IgD-negative memory B cell (primary cell): Measurements from ENCODE around the gene CCNB3. TPM values are rescaled to one million over a fixed set of nuclear protein-coding genes. Genes with fewer than 3 reads are reported as not detected.

Experiments
- H3K27ac Mint-ChIP-seq, 3 donors: one replicate each; pipeline ENCODE4 v1.8.0; 2020 to 2022; ENCODE audit warnings: mild to moderate bottlenecking in 3 of 3, mixed read lengths in 3 of 3, moderate library complexity in 1 of 3
- H3K27me3 Mint-ChIP-seq: one replicate; pipeline ENCODE4 v1.8.0; 2021; ENCODE audit warnings: mixed read lengths
- H3K36me3 Mint-ChIP-seq: one replicate; pipeline ENCODE4 v1.8.0; 2020; ENCODE audit warnings: mild to moderate bottlenecking, mixed read lengths
- H3K4me1 Mint-ChIP-seq, 3 donors: one replicate each; pipeline ENCODE4 v1.8.0; 2020 to 2022; ENCODE audit warnings: mixed read lengths in 3 of 3, mild to moderate bottlenecking in 1 of 3
- H3K4me3 Mint-ChIP-seq, 4 donors: one replicate each; pipeline ENCODE4 v1.8.0; 2020 to 2022; ENCODE audit warnings: mild to moderate bottlenecking in 4 of 4, mixed read lengths in 4 of 4, moderate library complexity in 3 of 4
- H3K9me3 Mint-ChIP-seq, 3 donors: one replicate each; pipeline ENCODE4 v1.8.0; 2020 to 2021; ENCODE audit warnings: mixed read lengths in 3 of 3, mild to moderate bottlenecking in 1 of 3
- polyA plus RNA-seq: library from polyadenylated mRNA; unstranded; fragments of 300-500 nt; fragmentation: Illumina TruSeq; gene quantifications from one replicate; pipeline ENCODE4 v1.2.3, GENCODE V29; 2021

The CCNB3 gene
- 0.06 TPM for polyA plus RNA-seq

GRCh38 chrX:50204364-50204899, at the start of gene CCNB3:
TSS of gene CCNB3 (plus strand) at chrX:50204765. CDS start at chrX:50285164, 80,399 bp downstream.
- H3K27ac Mint-ChIP-seq, result peak within 1 kb of the TSS; percentile 83 to 92 (median 84)
- peaks cover 2% of the 10 kb centered on the region for H3K36me3 Mint-ChIP-seq
- peaks cover 0 to 1% (median 0%) of the 10 kb centered on the region in 3 donors for H3K9me3 Mint-ChIP-seq

GRCh38 chrX:50157545-50158135, 46.9 kb upstream of the CCNB3 start:
- Mint-ChIP-seq H3K4me1 (peaks cover 0 to 2% (median 0%) of the 10 kb centered on the region in 3 donors), H3K9me3 (peaks cover 0 to 2% (median 0%) of the 10 kb centered on the region in 3 donors), H3K27me3 (peaks cover 1% of the 10 kb centered on the region), H3K36me3 (no peaks in the 10 kb centered on the region), H3K27ac (no peak overlapping the region), H3K4me3 (no peak overlapping the region)

More at GRCh38 chrX:50204364-50204899, at the start of gene CCNB3:
- H3K4me1 Mint-ChIP-seq, result peaks cover 6 to 8% (median 6%) of the 10 kb centered on the region in 3 donors
- H3K4me3 Mint-ChIP-seq, result peak within 1 kb of the TSS; percentile 76 to 91 (median 86)
- H3K27me3 Mint-ChIP-seq, result peaks cover 2% of the 10 kb centered on the region

- Mint-ChIP-seq H3K27me3 (no peaks in the 10 kb centered on the region), H3K4me1 (peaks cover 0 to 2% (median 0%) of the 10 kb centered on the region in 3 donors), H3K9me3 (peaks cover 0 to 2% (median 0%) of the 10 kb centered on the region in 3 donors), H3K27ac (no peak overlapping the region), H3K36me3 (no peaks in the 10 kb centered on the region), H3K4me3 (no peak overlapping the region)
These were observed 46.0 kb upstream of the CCNB3 start for GRCh38 chrX:50158593-50158992.

- Mint-ChIP-seq H3K9me3 (no peaks in the 10 kb centered on the region), H3K27me3 (no peaks in the 10 kb centered on the region), H3K36me3 (no peaks in the 10 kb centered on the region), H3K4me1 (peaks cover 0 to 2% (median 0%) of the 10 kb centered on the region in 3 donors), H3K4me3 (no peak overlapping the region), H3K27ac (no peak overlapping the region)
These were observed 43.4 kb upstream of the CCNB3 start for GRCh38 chrX:50161127-50161526.

GRCh38 chrX:50165727-50166126, 38.8 kb upstream of the CCNB3 start:
- Mint-ChIP-seq H3K9me3 (peaks cover 0 to 1% (median 0%) of the 10 kb centered on the region in 3 donors), H3K27me3 (no peaks in the 10 kb centered on the region), H3K4me1 (peaks cover 0 to 1% (median 0%) of the 10 kb centered on the region in 3 donors), H3K27ac (no peak overlapping the region), H3K4me3 (no peak overlapping the region), H3K36me3 (no peaks in the 10 kb centered on the region)

GRCh38 chrX:50167366-50167765, 37.2 kb upstream of the CCNB3 start:
- H3K4me1 Mint-ChIP-seq, result peaks cover 0 to 1% (median 0%) of the 10 kb centered on the region in 3 donors
- H3K27me3 Mint-ChIP-seq, result no peaks in the 10 kb centered on the region
- H3K4me3 Mint-ChIP-seq, result no peak overlapping the region
- H3K27ac Mint-ChIP-seq, result no peak overlapping the region
- peaks cover 0 to 2% (median 0%) of the 10 kb centered on the region in 3 donors for H3K9me3 Mint-ChIP-seq
- H3K36me3 Mint-ChIP-seq, result no peaks in the 10 kb centered on the region

GRCh38 chrX:50168241-50168687, 36.3 kb upstream of the CCNB3 start:
- peaks cover 0 to 2% (median 0%) of the 10 kb centered on the region in 3 donors for H3K9me3 Mint-ChIP-seq
- H3K27me3 Mint-ChIP-seq, result peaks cover 2% of the 10 kb centered on the region
- peaks cover 0 to 1% (median 0%) of the 10 kb centered on the region in 3 donors for H3K4me1 Mint-ChIP-seq
- no peak overlapping the region for H3K4me3 Mint-ChIP-seq
- no peaks in the 10 kb centered on the region for H3K36me3 Mint-ChIP-seq
- H3K27ac Mint-ChIP-seq, result peak overlapping the region in 1 of 3 donors; percentile 39

GRCh38 chrX:50169717-50170116, 34.8 kb upstream of the CCNB3 start:
- no peak overlapping the region for H3K4me3 Mint-ChIP-seq
- H3K9me3 Mint-ChIP-seq, result peaks cover 0 to 2% (median 0%) of the 10 kb centered on the region in 3 donors
- H3K4me1 Mint-ChIP-seq, result peaks cover 0 to 1% (median 0%) of the 10 kb centered on the region in 3 donors
- no peak overlapping the region for H3K27ac Mint-ChIP-seq
- peaks cover 4% of the 10 kb centered on the region for H3K27me3 Mint-ChIP-seq
- H3K36me3 Mint-ChIP-seq, result no peaks in the 10 kb centered on the region

GRCh38 chrX:50180073-50180940, 24.3 kb upstream of the CCNB3 start:
- peaks cover 4% of the 10 kb centered on the region for H3K27me3 Mint-ChIP-seq
- H3K4me3 Mint-ChIP-seq, result peak overlapping the region in 1 of 4 donors; percentile 10
- H3K36me3 Mint-ChIP-seq, result no peaks in the 10 kb centered on the region
- H3K9me3 Mint-ChIP-seq, result peaks cover 0 to 2% (median 0%) of the 10 kb centered on the region in 3 donors
- H3K4me1 Mint-ChIP-seq, result peaks cover 0 to 1% (median 0%) of the 10 kb centered on the region in 3 donors
- no peak overlapping the region for H3K27ac Mint-ChIP-seq

- H3K27me3 Mint-ChIP-seq, result no peaks in the 10 kb centered on the region
- H3K4me1 Mint-ChIP-seq, result peaks cover 0 to 1% (median 0%) of the 10 kb centered on the region in 3 donors
- H3K36me3 Mint-ChIP-seq, result no peaks in the 10 kb centered on the region
- H3K4me3 Mint-ChIP-seq, result no peak overlapping the region
- H3K27ac Mint-ChIP-seq, result no peak overlapping the region
- no peaks in the 10 kb centered on the region for H3K9me3 Mint-ChIP-seq
These were observed 20.7 kb upstream of the CCNB3 start for GRCh38 chrX:50183891-50184290.

- Mint-ChIP-seq H3K27me3 (peaks cover 1% of the 10 kb centered on the region), H3K4me1 (no peaks in the 10 kb centered on the region), H3K4me3 (no peak overlapping the region), H3K9me3 (no peaks in the 10 kb centered on the region), H3K27ac (no peak overlapping the region), H3K36me3 (no peaks in the 10 kb centered on the region)
These were observed 15.5 kb upstream of the CCNB3 start for GRCh38 chrX:50188859-50189600.

GRCh38 chrX:50198348-50198747, 6.2 kb upstream of the CCNB3 start:
- no peaks in the 10 kb centered on the region for H3K4me1 Mint-ChIP-seq
- H3K27ac Mint-ChIP-seq, result no peak overlapping the region
- H3K4me3 Mint-ChIP-seq, result no peak overlapping the region
- peaks cover 2% of the 10 kb centered on the region for H3K36me3 Mint-ChIP-seq
- no peaks in the 10 kb centered on the region for H3K27me3 Mint-ChIP-seq
- no peaks in the 10 kb centered on the region for H3K9me3 Mint-ChIP-seq

GRCh38 chrX:50200907-50201306, 3.7 kb upstream of the CCNB3 start, which contains the start of gene AKAP4:
TSS of gene AKAP4 (minus strand) at chrX:50201007. CDS start at chrX:50200889, 118 bp downstream.
- Mint-ChIP-seq H3K36me3 (peaks cover 2% of the 10 kb centered on the region), H3K27me3 (peaks cover 2% of the 10 kb centered on the region), H3K4me1 (peaks cover 6 to 8% (median 6%) of the 10 kb centered on the region in 3 donors), H3K9me3 (peaks cover 0 to 1% (median 0%) of the 10 kb centered on the region in 3 donors), H3K27ac (no peak within 1 kb of the TSS), H3K4me3 (no peak within 1 kb of the TSS)

GRCh38 chrX:50202539-50202938, 2.0 kb upstream of the CCNB3 start:
- Mint-ChIP-seq H3K27me3 (peaks cover 2% of the 10 kb centered on the region), H3K27ac (peak overlapping the region in 1 of 3 donors; percentile 20), H3K4me1 (peaks cover 6 to 8% (median 6%) of the 10 kb centered on the region in 3 donors), H3K4me3 (peak overlapping the region in 1 of 4 donors; percentile 11), H3K36me3 (peaks cover 2% of the 10 kb centered on the region), H3K9me3 (peaks cover 0 to 1% (median 0%) of the 10 kb centered on the region in 3 donors)
